ENCODE measurements around the gene PRLHR.

PRLHR gene

DNA sequence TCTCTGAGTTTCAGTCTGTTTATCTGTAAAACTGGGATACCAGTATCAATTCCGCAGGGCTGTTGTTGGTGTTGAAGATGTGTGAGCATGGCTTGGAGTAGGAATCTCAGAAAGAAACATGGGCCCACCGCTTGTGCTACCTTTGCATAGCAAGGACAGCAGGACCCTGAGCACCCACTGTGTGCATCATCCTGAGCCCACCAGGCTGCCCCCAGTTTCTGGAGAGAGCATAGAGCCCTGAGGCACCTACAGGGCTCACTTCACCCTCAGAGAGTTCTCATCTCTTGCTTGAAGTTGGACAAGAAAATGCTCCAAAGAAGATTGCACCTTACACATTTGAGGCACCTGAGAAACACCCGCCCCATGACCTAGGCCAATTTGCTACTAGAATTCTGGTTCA is 12.9 kb downstream of the PRLHR start:
- H3K4me3 ChIP-seq (ENCODE audit: low read length): no peak overlapping the region
- TF ChIP-seq EZH2phosphoT487 (IDR thresholded peaks at IDR 0.05; ENCODE audit: borderline replicate concordance, low read length): no peak
- TF ChIP-seq, protein P1, sequence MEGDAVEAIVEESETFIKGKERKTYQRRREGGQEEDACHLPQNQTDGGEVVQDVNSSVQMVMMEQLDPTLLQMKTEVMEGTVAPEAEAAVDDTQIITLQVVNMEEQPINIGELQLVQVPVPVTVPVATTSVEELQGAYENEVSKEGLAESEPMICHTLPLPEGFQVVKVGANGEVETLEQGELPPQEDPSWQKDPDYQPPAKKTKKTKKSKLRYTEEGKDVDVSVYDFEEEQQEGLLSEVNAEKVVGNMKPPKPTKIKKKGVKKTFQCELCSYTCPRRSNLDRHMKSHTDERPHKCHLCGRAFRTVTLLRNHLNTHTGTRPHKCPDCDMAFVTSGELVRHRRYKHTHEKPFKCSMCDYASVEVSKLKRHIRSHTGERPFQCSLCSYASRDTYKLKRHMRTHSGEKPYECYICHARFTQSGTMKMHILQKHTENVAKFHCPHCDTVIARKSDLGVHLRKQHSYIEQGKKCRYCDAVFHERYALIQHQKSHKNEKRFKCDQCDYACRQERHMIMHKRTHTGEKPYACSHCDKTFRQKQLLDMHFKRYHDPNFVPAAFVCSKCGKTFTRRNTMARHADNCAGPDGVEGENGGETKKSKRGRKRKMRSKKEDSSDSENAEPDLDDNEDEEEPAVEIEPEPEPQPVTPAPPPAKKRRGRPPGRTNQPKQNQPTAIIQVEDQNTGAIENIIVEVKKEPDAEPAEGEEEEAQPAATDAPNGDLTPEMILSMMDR (IDR thresholded peaks at IDR 0.05; ENCODE audit: low read depth, low read length, poor library complexity, severe bottlenecking): no peak
- no peaks in the 10 kb centered on the region for H3K79me2 ChIP-seq (ENCODE audit: control insufficient read depth, low read length)
- no peak overlapping the region for H3K4me2 ChIP-seq (ENCODE audit: low read length)
- H3K36me3 ChIP-seq (ENCODE audit: control insufficient read depth, low read length): no peaks in the 10 kb centered on the region
- H3F3A ChIP-seq (ENCODE audit: control insufficient read depth, insufficient read depth): no peaks in the 10 kb centered on the region
- H3K27ac ChIP-seq (ENCODE audit: low read depth, low read length): no peak overlapping the region
- H3K9me3 ChIP-seq (ENCODE audit: control insufficient read depth, insufficient read depth, low read length): no peaks in the 10 kb centered on the region
- H3K9me2 ChIP-seq (replicated peaks; ENCODE audit: control insufficient read depth, low read length): no peaks in the 10 kb centered on the region
- no peaks in the 10 kb centered on the region for H3K4me1 ChIP-seq (ENCODE audit: control insufficient read depth, low read length)
- no peaks in the 10 kb centered on the region for H4K20me1 ChIP-seq (ENCODE audit: control insufficient read depth, insufficient read depth, low read depth, low read length)
- H3K27me3 ChIP-seq (ENCODE audit: control insufficient read depth, low read length): no peaks in the 10 kb centered on the region

DNA sequence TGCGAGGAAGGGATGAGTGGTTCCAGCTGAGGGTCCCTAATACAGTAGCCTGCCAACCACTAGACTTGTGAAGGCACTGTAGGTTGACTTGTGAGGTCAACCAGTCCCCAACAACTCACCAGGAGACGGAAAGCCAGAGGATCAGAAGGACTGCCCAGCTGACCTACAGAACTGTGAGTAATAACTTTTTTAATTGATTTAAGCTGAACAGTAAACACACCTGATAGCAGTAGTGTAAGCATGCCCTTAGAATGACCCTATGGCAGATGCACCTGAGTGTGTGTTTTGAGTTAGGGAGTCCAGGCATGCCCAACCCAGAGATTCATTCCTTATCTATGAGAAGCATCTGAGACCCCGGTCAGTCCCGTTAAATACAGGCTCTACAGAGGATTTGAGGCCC is 14.1 kb downstream of the PRLHR start:
- no peaks in the 10 kb centered on the region for H4K20me1 ChIP-seq (ENCODE audit: control insufficient read depth, insufficient read depth, low read depth, low read length)
- no peaks in the 10 kb centered on the region for H3K9me2 ChIP-seq (replicated peaks; ENCODE audit: control insufficient read depth, low read length)
- no peaks in the 10 kb centered on the region for H3K79me2 ChIP-seq (ENCODE audit: control insufficient read depth, low read length)
- no peaks in the 10 kb centered on the region for H3F3A ChIP-seq (ENCODE audit: control insufficient read depth, insufficient read depth)
- no peak overlapping the region for H3K4me3 ChIP-seq (ENCODE audit: low read length)
- 0 out of 2 replicates have a peak, but pooled peaks cover 1% of the 10 kb centered on the region for H3K27me3 ChIP-seq (ENCODE audit: control insufficient read depth, low read length)
- no peaks in the 10 kb centered on the region for H3K9me3 ChIP-seq (ENCODE audit: control insufficient read depth, insufficient read depth, low read length)
- no peak overlapping the region for H3K4me2 ChIP-seq (ENCODE audit: low read length)
- H3K36me3 ChIP-seq (ENCODE audit: control insufficient read depth, low read length): no peaks in the 10 kb centered on the region
- no peak overlapping the region for H3K27ac ChIP-seq (ENCODE audit: low read depth, low read length)
- TF ChIP-seq, protein P1 (IDR thresholded peaks at IDR 0.05; ENCODE audit: low read depth, low read length, poor library complexity, severe bottlenecking): no peak
- no peak for TF ChIP-seq EZH2phosphoT487 (IDR thresholded peaks at IDR 0.05; ENCODE audit: borderline replicate concordance, low read length)
- H3K4me1 ChIP-seq (ENCODE audit: control insufficient read depth, low read length): no peaks in the 10 kb centered on the region

DNA sequence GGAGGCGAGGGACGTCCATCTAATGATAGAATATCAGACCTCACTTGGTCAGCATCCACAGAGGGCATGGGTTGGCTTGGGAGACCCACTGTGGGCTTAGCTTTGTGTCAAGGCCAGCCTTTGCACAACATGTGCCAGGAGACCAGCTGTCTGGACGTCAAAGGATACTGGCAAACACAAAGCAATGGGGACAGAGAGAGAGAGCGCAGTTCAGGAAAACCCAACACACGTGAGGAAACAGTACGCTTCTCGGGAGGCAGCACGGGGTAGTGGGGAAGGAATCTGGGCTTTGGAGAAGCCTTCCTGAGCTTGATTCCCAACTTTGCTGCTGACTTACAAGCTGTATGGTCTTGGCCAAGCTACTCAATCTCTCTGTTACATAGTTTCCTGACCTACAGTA is 14.7 kb downstream of the PRLHR start:
- no peaks in the 10 kb centered on the region for H3F3A ChIP-seq (ENCODE audit: control insufficient read depth, insufficient read depth)
- H3K27me3 ChIP-seq (ENCODE audit: control insufficient read depth, low read length): 0 out of 2 replicates have a peak, but pooled peaks cover 3% of the 10 kb centered on the region
- no peaks in the 10 kb centered on the region for H3K4me1 ChIP-seq (ENCODE audit: control insufficient read depth, low read length)
- H3K79me2 ChIP-seq (ENCODE audit: control insufficient read depth, low read length): no peaks in the 10 kb centered on the region
- no peaks in the 10 kb centered on the region for H3K9me2 ChIP-seq (replicated peaks; ENCODE audit: control insufficient read depth, low read length)
- H3K9me3 ChIP-seq (ENCODE audit: control insufficient read depth, insufficient read depth, low read length): no peaks in the 10 kb centered on the region
- H3K36me3 ChIP-seq (ENCODE audit: control insufficient read depth, low read length): no peaks in the 10 kb centered on the region
- no peak overlapping the region for H3K4me2 ChIP-seq (ENCODE audit: low read length)
- TF ChIP-seq, protein P1 (IDR thresholded peaks at IDR 0.05; ENCODE audit: low read depth, low read length, poor library complexity, severe bottlenecking): no peak
- TF ChIP-seq EZH2phosphoT487 (IDR thresholded peaks at IDR 0.05; ENCODE audit: borderline replicate concordance, low read length): no peak
- H4K20me1 ChIP-seq (ENCODE audit: control insufficient read depth, insufficient read depth, low read depth, low read length): no peaks in the 10 kb centered on the region
- no peak overlapping the region for H3K27ac ChIP-seq (ENCODE audit: low read depth, low read length)
- H3K4me3 ChIP-seq (ENCODE audit: low read length): no peak overlapping the region

Data from DOHH2 (cell line).